ENCODE data around the gene PHLPP1. TPM values are rescaled to one million over a fixed set of nuclear protein-coding genes. Genes with fewer than 3 reads are reported as not detected.

The PHLPP1 gene
- total and polyA plus RNA-seq, 2 of the 13 experiments (the other 11 are each of a cell fraction or from before 2014, with no cell fraction given), result 9.8 to 18.5 TPM

DNA sequence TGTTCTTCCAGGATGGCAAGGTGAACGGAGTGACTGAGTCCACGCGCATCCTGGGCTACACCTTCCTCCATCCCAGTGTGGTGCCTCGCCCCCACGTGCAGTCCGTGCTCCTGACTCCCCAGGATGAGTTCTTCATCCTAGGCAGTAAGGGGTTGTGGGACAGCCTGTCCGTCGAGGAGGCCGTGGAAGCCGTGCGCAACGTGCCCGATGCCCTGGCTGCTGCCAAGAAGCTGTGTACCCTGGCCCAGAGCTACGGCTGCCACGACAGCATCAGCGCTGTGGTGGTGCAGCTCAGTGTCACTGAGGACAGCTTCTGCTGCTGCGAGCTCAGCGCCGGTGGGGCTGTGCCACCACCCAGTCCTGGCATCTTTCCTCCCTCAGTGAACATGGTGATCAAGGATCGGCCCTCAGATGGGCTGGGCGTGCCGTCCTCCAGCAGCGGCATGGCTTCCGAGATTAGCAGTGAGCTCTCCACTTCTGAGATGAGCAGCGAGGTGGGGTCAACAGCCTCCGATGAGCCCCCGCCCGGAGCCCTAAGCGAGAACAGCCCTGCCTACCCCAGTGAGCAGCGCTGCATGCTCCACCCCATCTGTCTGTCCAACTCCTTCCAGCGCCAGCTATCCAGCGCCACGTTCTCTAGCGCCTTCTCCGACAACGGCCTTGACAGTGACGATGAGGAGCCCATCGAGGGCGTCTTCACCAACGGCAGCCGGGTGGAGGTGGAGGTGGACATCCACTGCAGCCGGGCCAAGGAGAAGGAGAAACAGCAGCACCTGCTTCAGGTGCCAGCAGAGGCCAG lies 263.1 kb downstream of the PHLPP1 start (continued):
- TF ChIP-seq ZNF576 (CRISPR knock-in tag; IDR thresholded peaks at IDR 0.05) (no peak), CREM (IDR thresholded peaks at IDR 0.05) (no peak), CREM (CRISPR knock-in tag; IDR thresholded peaks at IDR 0.05) (no peak)

DNA sequence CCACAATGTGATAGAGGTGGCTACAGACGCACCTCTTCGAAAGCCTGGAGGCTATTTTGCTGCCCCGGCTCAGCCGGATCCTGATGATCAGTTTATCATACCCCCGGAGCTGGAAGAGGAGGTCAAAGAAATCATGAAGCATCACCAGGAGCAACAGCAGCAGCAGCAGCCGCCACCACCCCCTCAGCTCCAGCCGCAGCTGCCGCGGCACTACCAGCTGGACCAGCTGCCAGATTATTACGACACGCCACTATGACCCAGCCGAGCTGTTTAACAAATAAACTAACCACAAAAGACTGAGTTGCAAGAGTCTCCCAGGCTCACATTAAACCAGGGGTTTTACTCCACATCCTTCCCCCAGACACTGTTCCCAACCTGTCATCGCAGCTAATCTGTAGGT lies 263.8 kb downstream of the PHLPP1 start:
- H3K4me3 ChIP-seq (replicated peaks in 1 of 3; ENCODE audit: insufficient read depth in 1 of 3, low read depth in 2 of 3, low read length in 3 of 3), result no peak overlapping the region
- POLR2A ChIA-PET, result no interaction called here
- H3K27ac ChIP-seq (ENCODE audit: extremely low read length, insufficient read depth, low read length), result no peak overlapping the region
- 92% methylated on average over 13 of the region's 13 CpGs for WGBS (ENCODE audit: low lambda C conversion rate)
- no TSS peak for BruUV-seq (replicated peaks)
- DNase-seq (ENCODE audit: low spot score) (no peak), FAIRE-seq (no peak), ATAC-seq (no peak)
- H3K9me3 ChIP-seq (ENCODE audit: low read length), result no peaks in the 10 kb centered on the region
- no peak overlapping the region for H3K9ac ChIP-seq (ENCODE audit: insufficient read depth, low read depth, low read length)
- H3K4me2 ChIP-seq (ENCODE audit: low read depth, low read length), result no peak overlapping the region
- H3K27me3 ChIP-seq (ENCODE audit: control insufficient read depth in 1 of 2, insufficient read depth in 2 of 2, low read length in 2 of 2), result no peaks in the 10 kb centered on the region
- in situ Hi-C loops (cut with HindIII; ENCODE audit: extremely low pct_ligation_motif_present, low pct_unique_long_range_greater_than_20kb) (loop anchor here (25.0 kb wide), 1 partner anchor 367 kb away; no protein-coding TSS in a partner anchor), intact Hi-C loops (cut with micrococcal nuclease; ENCODE audit: unreplicated experiment) (no loop called here)
- H3K79me2 ChIP-seq (ENCODE audit: insufficient read depth, low read length), result no peaks in the 10 kb centered on the region
- H4K20me1 ChIP-seq (ENCODE audit: insufficient read depth, low read length), result no peaks in the 10 kb centered on the region
- no peaks in the 10 kb centered on the region for H3K4me1 ChIP-seq (ENCODE audit: insufficient read depth, low read length)
- CTCF ChIA-PET (ENCODE audit: low intra/inter-chr PET ratio, low total read pairs), result no interaction called here
- TF ChIP-seq ZNF343 (CRISPR knock-in tag; IDR thresholded peaks at IDR 0.05) (no peak), SATB2 (CRISPR knock-in tag; IDR thresholded peaks at IDR 0.05) (no peak), ZBTB33 (CRISPR knock-in tag; IDR thresholded peaks at IDR 0.05) (peak; percentile 84; the same call in 1 of the 2 replicates), GTF3A (CRISPR knock-in tag; conservative IDR thresholded peaks at IDR 0.05) (no peak), ZNF839 (CRISPR knock-in tag; IDR thresholded peaks at IDR 0.05; ENCODE audit: borderline replicate concordance) (no peak), FOSL1 (CRISPR knock-in tag; IDR thresholded peaks at IDR 0.05; ENCODE audit: borderline replicate concordance) (no peak), THRA (CRISPR knock-in tag; IDR thresholded peaks at IDR 0.05; ENCODE audit: borderline replicate concordance) (no peak), CEBPB (IDR thresholded peaks at IDR 0.05; ENCODE audit: borderline replicate concordance, low read depth, low read length) (0 out of 2 replicates have a peak, but pooled peaks have one; percentile 2)
- no peak overlapping the region for H2AFZ ChIP-seq (ENCODE audit: low read length)
- peaks cover 29 to 61% of the 10 kb centered on the region in 2 experiments for H3K36me3 ChIP-seq (replicated peaks in 1 of 2; ENCODE audit: control insufficient read depth in 1 of 2, insufficient read depth in 2 of 2, low read length in 2 of 2)
